D721Med (cell line): ENCODE data around the gene SIK2.

Source experiments
- DNase-seq: peaks from one replicate; pipeline ENCODE4 v3.0.0; 2011; ENCODE audit warnings: low spot score; ENCODE audit not compliant: insufficient read length
- FAIRE-seq: peaks from 2 replicates; lab custom pipeline; 2011; peaks lifted over from hg19 to GRCh38; lab: Jason Lieb, UNC
- CTCF ChIP-seq: IDR thresholded peaks from 2 replicates; pipeline ENCODE4 v1.5.1; 2012; ENCODE audit warnings: mild to moderate bottlenecking, control low read depth; ENCODE audit not compliant: insufficient read depth; ENCODE audit errors: missing control alignments

Gene SIK2

GRCh38 chr11:111683806-111684205, 81.6 kb downstream of the SIK2 start:
- DNase-seq (no peak), FAIRE-seq (no peak)
- TF ChIP-seq CTCF, result no peak

- DNase-seq, result no peak
- TF ChIP-seq CTCF, result no peak
- FAIRE-seq, result no peak
Measured at GRCh38 chr11:111684251-111684650, 82.0 kb downstream of the SIK2 start.

GRCh38 chr11:111688013-111688412, 85.8 kb downstream of the SIK2 start:
- DNase-seq (no peak), FAIRE-seq (no peak)
- no peak for TF ChIP-seq CTCF

GRCh38 chr11:111691176-111691575, 88.9 kb downstream of the SIK2 start:
- TF ChIP-seq CTCF, result no peak
- DNase-seq (no peak), FAIRE-seq (no peak)

GRCh38 chr11:111691741-111692140, 89.5 kb downstream of the SIK2 start:
- DNase-seq (no peak), FAIRE-seq (no peak)
- no peak for TF ChIP-seq CTCF

- no peak for FAIRE-seq
- TF ChIP-seq CTCF, result no peak
Measured at GRCh38 chr11:111693224-111693937, 91.1 kb downstream of the SIK2 start.

GRCh38 chr11:111694851-111695250, 92.6 kb downstream of the SIK2 start:
- TF ChIP-seq CTCF, result no peak
- FAIRE-seq (no peak), DNase-seq (no peak)

More at GRCh38 chr11:111693224-111693937, 91.1 kb downstream of the SIK2 start:
- no peak for DNase-seq
